ENCODE data around the gene ABCC3. TPM values are rescaled to one million over a fixed set of nuclear protein-coding genes. Genes with fewer than 3 reads are reported as not detected.

The ABCC3 gene
- polyA plus RNA-seq, 2 donors, result 17.7 to 32.0 TPM

DNA sequence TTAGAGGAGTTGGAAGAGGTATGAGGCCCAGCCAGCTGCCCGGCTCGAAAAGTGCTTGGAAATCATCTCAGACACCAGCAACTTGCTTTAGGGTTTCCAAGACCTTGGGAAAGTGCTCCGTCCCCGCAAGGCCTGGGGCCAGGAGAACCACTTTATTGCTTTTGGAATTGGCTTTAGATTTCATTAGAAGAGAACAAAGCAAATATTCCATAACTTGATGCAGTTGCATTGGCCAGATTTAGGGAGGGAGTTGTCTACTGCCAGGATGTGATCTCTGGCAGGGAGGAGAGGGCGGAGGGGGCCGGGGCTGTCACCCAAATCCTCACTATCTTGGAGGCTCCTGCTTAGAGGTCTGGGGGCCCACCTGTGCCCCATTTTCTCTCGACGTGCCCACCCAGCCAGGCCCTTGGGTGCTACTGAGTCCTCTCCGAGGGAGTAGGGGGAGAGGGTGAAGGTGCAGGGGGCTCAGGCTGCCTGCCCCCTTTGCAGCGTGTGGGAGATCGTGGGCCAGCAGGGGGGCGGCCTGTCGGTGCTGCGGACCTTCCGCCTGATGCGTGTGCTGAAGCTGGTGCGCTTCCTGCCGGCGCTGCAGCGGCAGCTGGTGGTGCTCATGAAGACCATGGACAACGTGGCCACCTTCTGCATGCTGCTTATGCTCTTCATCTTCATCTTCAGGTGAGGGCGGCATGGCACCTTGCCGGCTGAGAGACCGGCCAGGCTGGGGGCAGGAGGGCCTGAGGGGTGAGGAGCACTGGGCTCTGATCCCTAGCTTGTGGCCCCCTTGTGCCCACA is 43.5 kb upstream of the ABCC3 start:
- Histone ChIP-seq H3K27ac (ENCODE audit: low read depth in 2 of 2, low read length in 1 of 2) (no peak overlapping the region), H3K36me3 (ENCODE audit: control insufficient read depth in 2 of 2, insufficient read depth in 2 of 2, low read length in 1 of 2) (no peaks in the 10 kb centered on the region), H3K4me1 (ENCODE audit: control insufficient read depth in 2 of 2, insufficient read depth in 2 of 2, low read length in 1 of 2) (peaks cover 0 to 10% of the 10 kb centered on the region in 2 donors), H3K27me3 (ENCODE audit: control insufficient read depth in 1 of 2, insufficient read depth in 2 of 2, low read length in 2 of 2) (no peaks in the 10 kb centered on the region), H3K4me3 (ENCODE audit: low read depth in 1 of 2, low read length in 2 of 2) (no peak overlapping the region), H3K9me3 (ENCODE audit: control insufficient read depth in 2 of 2, insufficient read depth in 1 of 2, low read depth in 1 of 2, low read length in 1 of 2) (no peaks in the 10 kb centered on the region)
- 94 to 95% methylated on average over 24 of the region's 24 CpGs for WGBS, 2 donors

- Histone ChIP-seq H3K9me3 (ENCODE audit: control insufficient read depth in 2 of 2, insufficient read depth in 1 of 2, low read depth in 1 of 2, low read length in 1 of 2) (no peaks in the 10 kb centered on the region), H3K27me3 (ENCODE audit: control insufficient read depth in 1 of 2, insufficient read depth in 2 of 2, low read length in 2 of 2) (no peaks in the 10 kb centered on the region), H3K4me3 (ENCODE audit: low read depth in 1 of 2, low read length in 2 of 2) (no peak overlapping the region), H3K36me3 (ENCODE audit: control insufficient read depth in 2 of 2, insufficient read depth in 2 of 2, low read length in 1 of 2) (no peaks in the 10 kb centered on the region), H3K27ac (ENCODE audit: low read depth in 2 of 2, low read length in 1 of 2) (no peak overlapping the region), H3K4me1 (ENCODE audit: control insufficient read depth in 2 of 2, insufficient read depth in 2 of 2, low read length in 1 of 2) (peaks cover 0 to 10% of the 10 kb centered on the region in 2 donors)
- 59 to 66% methylated on average over 10 of the region's 10 CpGs for WGBS, 2 donors
Measured at GRCh38 chr17:50593321-50593720, 41.4 kb upstream of the ABCC3 start.

DNA sequence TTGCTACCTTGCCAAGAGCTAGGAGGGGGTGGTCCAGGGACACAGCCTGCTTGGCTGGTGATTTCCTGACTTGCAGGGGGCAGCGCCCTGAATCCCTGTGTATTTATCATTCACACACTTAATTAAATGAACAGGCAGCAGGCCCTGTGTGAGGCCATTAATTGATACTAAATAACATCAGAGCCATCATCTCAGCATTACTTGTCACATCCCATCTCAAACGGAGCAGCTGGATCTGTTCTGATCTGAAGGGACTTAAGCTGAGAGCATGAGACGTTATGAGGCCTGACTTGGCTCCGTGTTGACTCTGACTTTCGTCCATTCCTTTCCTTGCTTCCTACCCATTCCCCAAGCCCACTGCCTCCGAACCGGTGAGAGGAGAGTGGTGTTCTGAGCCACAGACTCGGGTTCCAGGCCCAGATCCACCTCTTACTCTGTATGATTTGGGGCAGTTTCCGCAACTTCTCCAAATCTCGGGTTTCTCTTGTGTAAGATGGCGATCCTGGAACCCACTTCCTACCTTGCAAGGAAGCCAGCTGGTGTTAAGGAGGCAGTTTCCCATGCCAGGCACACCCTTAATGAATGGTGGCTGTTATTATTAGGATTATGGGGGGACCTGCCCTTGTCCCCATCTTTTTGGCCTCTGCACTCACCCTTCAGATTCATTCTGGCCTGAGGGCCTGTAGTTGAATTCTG is 40.4 kb upstream of the ABCC3 start:
- no peak overlapping the region for H3K4me3 ChIP-seq (ENCODE audit: low read depth in 1 of 2, low read length in 2 of 2)
- no peaks in the 10 kb centered on the region for H3K36me3 ChIP-seq (ENCODE audit: control insufficient read depth in 2 of 2, insufficient read depth in 2 of 2, low read length in 1 of 2)
- no peaks in the 10 kb centered on the region for H3K27me3 ChIP-seq (ENCODE audit: control insufficient read depth in 1 of 2, insufficient read depth in 2 of 2, low read length in 2 of 2)
- H3K9me3 ChIP-seq (ENCODE audit: control insufficient read depth in 2 of 2, insufficient read depth in 1 of 2, low read depth in 1 of 2, low read length in 1 of 2), result no peaks in the 10 kb centered on the region
- WGBS, 2 donors, result 80 to 82% methylated on average over 11 of the region's 11 CpGs
- no peak overlapping the region for H3K27ac ChIP-seq (ENCODE audit: low read depth in 2 of 2, low read length in 1 of 2)
- H3K4me1 ChIP-seq (ENCODE audit: control insufficient read depth in 2 of 2, insufficient read depth in 2 of 2, low read length in 1 of 2), result peaks cover 0 to 7% of the 10 kb centered on the region in 2 donors

DNA sequence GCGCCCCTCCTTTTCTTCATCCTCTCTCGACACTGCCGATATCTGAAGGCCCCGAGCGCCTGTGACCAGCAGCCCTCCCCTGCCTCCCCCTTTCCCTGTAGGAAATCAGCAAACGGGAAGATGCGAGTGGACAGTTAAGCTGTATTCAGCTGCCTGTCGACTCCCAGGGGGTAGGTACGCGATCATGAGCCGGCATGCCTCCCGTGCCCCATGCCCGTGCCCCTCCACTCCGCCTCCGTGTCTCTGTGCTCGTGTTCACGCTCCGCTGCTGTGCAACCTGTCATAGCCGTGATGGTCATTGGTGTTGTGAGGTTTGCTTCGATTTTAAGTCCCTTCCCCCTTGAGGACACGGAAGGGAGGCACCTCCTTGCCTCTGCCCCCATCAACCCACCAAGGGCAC is 39.8 kb upstream of the ABCC3 start:
- peaks cover 0 to 1% of the 10 kb centered on the region in 2 donors for H3K4me1 ChIP-seq (ENCODE audit: control insufficient read depth in 2 of 2, insufficient read depth in 2 of 2, low read length in 1 of 2)
- H3K9me3 ChIP-seq (ENCODE audit: control insufficient read depth in 2 of 2, insufficient read depth in 1 of 2, low read depth in 1 of 2, low read length in 1 of 2), result no peaks in the 10 kb centered on the region
- no peak overlapping the region for H3K4me3 ChIP-seq (ENCODE audit: low read depth in 1 of 2, low read length in 2 of 2)
- H3K27me3 ChIP-seq (ENCODE audit: control insufficient read depth in 1 of 2, insufficient read depth in 2 of 2, low read length in 2 of 2), result no peaks in the 10 kb centered on the region
- H3K27ac ChIP-seq (ENCODE audit: low read depth in 2 of 2, low read length in 1 of 2), result no peak overlapping the region
- H3K36me3 ChIP-seq (ENCODE audit: control insufficient read depth in 2 of 2, insufficient read depth in 2 of 2, low read length in 1 of 2), result no peaks in the 10 kb centered on the region
- WGBS, 2 donors, result 89% methylated on average over 21 of the region's 21 CpGs

- no peaks in the 10 kb centered on the region for H3K9me3 ChIP-seq (ENCODE audit: control insufficient read depth in 2 of 2, insufficient read depth in 1 of 2, low read depth in 1 of 2, low read length in 1 of 2)
- no peaks in the 10 kb centered on the region for H3K4me1 ChIP-seq (ENCODE audit: control insufficient read depth in 2 of 2, insufficient read depth in 2 of 2, low read length in 1 of 2)
- no peaks in the 10 kb centered on the region for H3K27me3 ChIP-seq (ENCODE audit: control insufficient read depth in 1 of 2, insufficient read depth in 2 of 2, low read length in 2 of 2)
- WGBS, 2 donors, result 77 to 78% methylated on average over 34 of the region's 34 CpGs
- H3K36me3 ChIP-seq (ENCODE audit: control insufficient read depth in 2 of 2, insufficient read depth in 2 of 2, low read length in 1 of 2), result no peaks in the 10 kb centered on the region
- no peak overlapping the region for H3K4me3 ChIP-seq (ENCODE audit: low read depth in 1 of 2, low read length in 2 of 2)
- no peak overlapping the region for H3K27ac ChIP-seq (ENCODE audit: low read depth in 2 of 2, low read length in 1 of 2)
Measured at GRCh38 chr17:50596191-50597037, 38.3 kb upstream of the ABCC3 start.

- Histone ChIP-seq H3K4me1 (ENCODE audit: control insufficient read depth in 2 of 2, insufficient read depth in 2 of 2, low read length in 1 of 2) (no peaks in the 10 kb centered on the region), H3K9me3 (ENCODE audit: control insufficient read depth in 2 of 2, insufficient read depth in 1 of 2, low read depth in 1 of 2, low read length in 1 of 2) (no peaks in the 10 kb centered on the region), H3K27ac (ENCODE audit: low read depth in 2 of 2, low read length in 1 of 2) (no peak overlapping the region), H3K27me3 (ENCODE audit: control insufficient read depth in 1 of 2, insufficient read depth in 2 of 2, low read length in 2 of 2) (no peaks in the 10 kb centered on the region), H3K36me3 (ENCODE audit: control insufficient read depth in 2 of 2, insufficient read depth in 2 of 2, low read length in 1 of 2) (no peaks in the 10 kb centered on the region), H3K4me3 (ENCODE audit: low read depth in 1 of 2, low read length in 2 of 2) (no peak overlapping the region)
- 81 to 82% methylated on average over 5 of the region's 5 CpGs for WGBS, 2 donors
Measured at GRCh38 chr17:50598487-50598886, 36.2 kb upstream of the ABCC3 start.

DNA sequence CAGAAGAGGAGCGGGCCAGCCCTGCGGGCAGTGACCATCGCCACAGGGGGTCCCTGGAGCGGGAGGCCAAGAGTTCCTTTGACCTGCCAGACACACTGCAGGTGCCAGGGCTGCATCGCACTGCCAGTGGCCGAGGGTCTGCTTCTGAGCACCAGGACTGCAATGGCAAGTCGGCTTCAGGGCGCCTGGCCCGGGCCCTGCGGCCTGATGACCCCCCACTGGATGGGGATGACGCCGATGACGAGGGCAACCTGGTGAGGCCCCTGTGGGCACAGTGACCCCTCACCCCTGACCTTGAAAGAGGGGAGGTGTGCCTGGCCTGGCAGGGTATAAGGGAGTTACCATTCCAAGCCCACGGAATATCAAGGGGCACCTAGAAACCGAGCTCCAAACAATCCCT is 35.1 kb upstream of the ABCC3 start:
- 86 to 92% methylated on average over 15 of the region's 15 CpGs for WGBS, 2 donors
- Histone ChIP-seq H3K4me3 (ENCODE audit: low read depth in 1 of 2, low read length in 2 of 2) (no peak overlapping the region), H3K36me3 (ENCODE audit: control insufficient read depth in 2 of 2, insufficient read depth in 2 of 2, low read length in 1 of 2) (no peaks in the 10 kb centered on the region), H3K27ac (ENCODE audit: low read depth in 2 of 2, low read length in 1 of 2) (no peak overlapping the region), H3K4me1 (ENCODE audit: control insufficient read depth in 2 of 2, insufficient read depth in 2 of 2, low read length in 1 of 2) (no peaks in the 10 kb centered on the region), H3K27me3 (ENCODE audit: control insufficient read depth in 1 of 2, insufficient read depth in 2 of 2, low read length in 2 of 2) (no peaks in the 10 kb centered on the region), H3K9me3 (ENCODE audit: control insufficient read depth in 2 of 2, insufficient read depth in 1 of 2, low read depth in 1 of 2, low read length in 1 of 2) (no peaks in the 10 kb centered on the region)

GRCh38 chr17:50601823-50602375 is 32.8 kb upstream of the ABCC3 start:
- WGBS, 2 donors, result 67 to 71% methylated on average over 13 of the region's 13 CpGs
- no peaks in the 10 kb centered on the region for H3K9me3 ChIP-seq (ENCODE audit: control insufficient read depth in 2 of 2, insufficient read depth in 1 of 2, low read depth in 1 of 2, low read length in 1 of 2)
- no peak overlapping the region for H3K27ac ChIP-seq (ENCODE audit: low read depth in 2 of 2, low read length in 1 of 2)
- H3K36me3 ChIP-seq (ENCODE audit: control insufficient read depth in 2 of 2, insufficient read depth in 2 of 2, low read length in 1 of 2), result no peaks in the 10 kb centered on the region
- no peak overlapping the region for H3K4me3 ChIP-seq (ENCODE audit: low read depth in 1 of 2, low read length in 2 of 2)
- H3K27me3 ChIP-seq (ENCODE audit: control insufficient read depth in 1 of 2, insufficient read depth in 2 of 2, low read length in 2 of 2), result no peaks in the 10 kb centered on the region
- peaks cover 0 to 2% of the 10 kb centered on the region in 2 donors for H3K4me1 ChIP-seq (ENCODE audit: control insufficient read depth in 2 of 2, insufficient read depth in 2 of 2, low read length in 1 of 2)

- H3K4me1 ChIP-seq (ENCODE audit: control insufficient read depth in 2 of 2, insufficient read depth in 2 of 2, low read length in 1 of 2), result peaks cover 0 to 2% of the 10 kb centered on the region in 2 donors
- H3K27me3 ChIP-seq (ENCODE audit: control insufficient read depth in 1 of 2, insufficient read depth in 2 of 2, low read length in 2 of 2), result no peaks in the 10 kb centered on the region
Measured at GRCh38 chr17:50602836-50603235, 31.8 kb upstream of the ABCC3 start.

More at GRCh38 chr17:50602836-50603235, 31.8 kb upstream of the ABCC3 start:
- 81 to 88% methylated on average over 18 of the region's 18 CpGs for WGBS, 2 donors
- no peaks in the 10 kb centered on the region for H3K9me3 ChIP-seq (ENCODE audit: control insufficient read depth in 2 of 2, insufficient read depth in 1 of 2, low read depth in 1 of 2, low read length in 1 of 2)
- H3K27ac ChIP-seq (ENCODE audit: low read depth in 2 of 2, low read length in 1 of 2), result no peak overlapping the region
- H3K4me3 ChIP-seq (ENCODE audit: low read depth in 1 of 2, low read length in 2 of 2), result no peak overlapping the region
- H3K36me3 ChIP-seq (ENCODE audit: control insufficient read depth in 2 of 2, insufficient read depth in 2 of 2, low read length in 1 of 2), result no peaks in the 10 kb centered on the region

Data from esophagus (tissue), 2 donors.